Sigmoid colon (tissue), 7 donors: ENCODE results near the gene MRPS5. TPM values are rescaled to one million over a fixed set of nuclear protein-coding genes. Genes with fewer than 3 reads are reported as not detected.

Source experiments
- DNase-seq: peaks from one replicate; pipeline ENCODE4 v3.0.0-alpha.2; 2019
- H3K27ac ChIP-seq, 4 donors: fragments of 200-600 bp; sonication (generic); one replicate each; pipeline ENCODE4 v1.5.1; 2016 to 2019; ENCODE audit warnings: mild to moderate bottlenecking in 1 of 4
- H3K27me3 ChIP-seq, 3 donors: fragments of 200-600 bp; sonication (generic); one replicate each; pipeline ENCODE4 v1.5.1; 2019; ENCODE audit warnings: mild to moderate bottlenecking in 1 of 3
- H3K36me3 ChIP-seq, 4 donors: fragments of 200-600 bp; sonication (generic); one replicate each; pipeline ENCODE4 v1.5.1; 2016 to 2019
- H3K4me1 ChIP-seq, 4 donors: fragments of 200-600 bp; sonication (generic); one replicate each; pipeline ENCODE4 v1.5.1; 2017 to 2019
- H3K4me3 ChIP-seq, 4 donors: fragments of 200-600 bp; sonication (generic); one replicate each; pipeline ENCODE4 v1.5.1; 2017 to 2019; ENCODE audit warnings: mild to moderate bottlenecking in 2 of 4, moderate library complexity in 1 of 4
- H3K9me3 ChIP-seq, 4 donors: fragments of 200-600 bp in 3 of 4; sonication (generic) in 3 of 4; one replicate each; pipeline versions ENCODE4 v1.5.1 to v1.6.1; 2013 to 2019
- CTCF ChIP-seq, 4 experiments: fragments of 450-650 bp in 3 of 4; fragments of 200-600 bp in 1 of 4; IDR thresholded peaks; one replicate each; pipeline ENCODE4 v1.5.1; 2016 to 2019; ENCODE audit warnings: antibody characterized with exemption in 4 of 4, mild to moderate bottlenecking in 3 of 4, moderate library complexity in 2 of 4
- EP300 ChIP-seq, 4 donors: sonication (generic); formaldehyde crosslinking; IDR thresholded peaks; one replicate each; pipeline ENCODE4 v1.6.1; 2017; ENCODE audit warnings: antibody characterized with exemption in 4 of 4
- POLR2A ChIP-seq, 2 donors: fragments of 450-650 bp; IDR thresholded peaks; one replicate each; pipeline ENCODE4 v1.6.1; 2016; ENCODE audit warnings: antibody characterized with exemption in 2 of 2, mild to moderate bottlenecking in 2 of 2, moderate library complexity in 2 of 2
- POLR2AphosphoS5 ChIP-seq, 4 donors: sonication (generic); formaldehyde crosslinking; IDR thresholded peaks; one replicate each; pipeline ENCODE4 v1.6.1; 2017; ENCODE audit warnings: antibody characterized with exemption in 4 of 4
- WGBS, 2 donors: extraction: QIAGEN DNeasy Blood & Tissue Kit; methylation state at CpG; one replicate each; pipeline ENCODE4 v1.1.7; 2013; 5-methylcytosine and 5-hydroxymethylcytosine counted together
- intact Hi-C: fragments of 100-400 bp; cut with DNase I; formaldehyde crosslinking; loops from one replicate; pipeline ENCODE4 v1.15.1; 2023
- polyA plus RNA-seq, 3 donors: library from polyadenylated mRNA; stranded (reverse); fragments of 200-250 nt; gene quantifications; one replicate each; pipeline ENCODE4 v1.2.3, GENCODE V29; 2013
- total RNA-seq, 4 donors: library from RNA; depleted of rRNA; stranded (reverse); fragments of >200 nt; gene quantifications; one replicate each; pipeline ENCODE4 v1.1.0, GENCODE V29; 2016
- donor health status: healthy with polysubstance abuse.
- donor health status: Bipolar disorder and iron deficiency.
- donor health status: healthy.

The MRPS5 gene
- total and polyA plus RNA-seq, 7 donors, result 43.5 to 78.3 (median 55.9) TPM

- TF ChIP-seq CTCF (IDR thresholded peaks at IDR 0.05) (no peak), POLR2AphosphoS5 (IDR thresholded peaks at IDR 0.05) (no peak)
- H3K36me3 ChIP-seq, result no peaks in the 10 kb centered on the region
- no peaks in the 10 kb centered on the region for H3K27me3 ChIP-seq
- no peaks in the 10 kb centered on the region for H3K9me3 ChIP-seq
- H3K4me1 ChIP-seq, result peaks cover 0 to 16% (median 12%) of the 10 kb centered on the region in 4 donors
- H3K27ac ChIP-seq, result peak overlapping the region; percentile 48 to 79 (median 77)
- peak overlapping the region in 1 of 4 donors; percentile 14 for H3K4me3 ChIP-seq
- DNase-seq, result peak; percentile 49
- intact Hi-C loops, result no loop called here
- WGBS, 2 donors, result 13 to 60% methylated on average over 7 of the region's 7 CpGs
Measured at GRCh38 chr2:95042472-95043271, 78.9 kb downstream of the MRPS5 start.

GRCh38 chr2:95041824-95042442, 79.7 kb downstream of the MRPS5 start:
- H3K36me3 ChIP-seq, result no peaks in the 10 kb centered on the region
- no peak for TF ChIP-seq POLR2A (IDR thresholded peaks at IDR 0.05)
- TF ChIP-seq CTCF (IDR thresholded peaks at IDR 0.05), result no peak
- no peak for TF ChIP-seq EP300 (IDR thresholded peaks at IDR 0.05)
- no peak for TF ChIP-seq POLR2AphosphoS5 (IDR thresholded peaks at IDR 0.05)
- no peaks in the 10 kb centered on the region for H3K9me3 ChIP-seq
- H3K27ac ChIP-seq, result peak overlapping the region in 3 of 4 donors; percentile 25 to 58 (median 48)
- peaks cover 0 to 16% (median 12%) of the 10 kb centered on the region in 4 donors for H3K4me1 ChIP-seq
- no peak for DNase-seq
- 81 to 82% methylated on average over 11 of the region's 11 CpGs for WGBS, 2 donors
- H3K4me3 ChIP-seq, result no peak overlapping the region
- intact Hi-C loops, result no loop called here
- no peaks in the 10 kb centered on the region for H3K27me3 ChIP-seq

- H3K9me3 ChIP-seq, result no peaks in the 10 kb centered on the region
- 85 to 87% methylated on average over 10 of the region's 10 CpGs for WGBS, 2 donors
- peak overlapping the region in 3 of 4 donors; percentile 3 to 58 (median 35) for H3K27ac ChIP-seq
- H3K4me3 ChIP-seq, result no peak overlapping the region
- H3K27me3 ChIP-seq, result no peaks in the 10 kb centered on the region
- H3K4me1 ChIP-seq, result peaks cover 0 to 16% (median 12%) of the 10 kb centered on the region in 4 donors
- intact Hi-C loops, result no loop called here
- DNase-seq, result peak; percentile 61
- TF ChIP-seq POLR2A (IDR thresholded peaks at IDR 0.05) (no peak), POLR2AphosphoS5 (IDR thresholded peaks at IDR 0.05) (peak in 1 of 4 donors; percentile 21)
- H3K36me3 ChIP-seq, result no peaks in the 10 kb centered on the region
Measured at GRCh38 chr2:95041060-95041823, 80.4 kb downstream of the MRPS5 start.

- no peak for TF ChIP-seq CTCF (IDR thresholded peaks at IDR 0.05)
- TF ChIP-seq EP300 (IDR thresholded peaks at IDR 0.05), result no peak
- no peak for TF ChIP-seq POLR2AphosphoS5 (IDR thresholded peaks at IDR 0.05)
- no peak for TF ChIP-seq POLR2A (IDR thresholded peaks at IDR 0.05)
- DNase-seq, result peak; percentile 27
- no peaks in the 10 kb centered on the region for H3K9me3 ChIP-seq
- intact Hi-C loops, result no loop called here
- H3K4me1 ChIP-seq, result peaks cover 0 to 16% (median 12%) of the 10 kb centered on the region in 4 donors
- H3K27ac ChIP-seq, result peak overlapping the region in 3 of 4 donors; percentile 14 to 58 (median 35)
- no peaks in the 10 kb centered on the region for H3K36me3 ChIP-seq
- H3K27me3 ChIP-seq, result no peaks in the 10 kb centered on the region
- H3K4me3 ChIP-seq, result no peak overlapping the region
- WGBS, 2 donors, result 77 to 79% methylated on average over 6 of the region's 6 CpGs
Measured at GRCh38 chr2:95040426-95040825, 81.2 kb downstream of the MRPS5 start.

- H3K27ac ChIP-seq, result peak overlapping the region in 1 of 4 donors; percentile 58
- 83 to 88% methylated on average over 6 of the region's 6 CpGs for WGBS, 2 donors
- H3K4me1 ChIP-seq, result peaks cover 0 to 16% (median 12%) of the 10 kb centered on the region in 4 donors
- no peak for DNase-seq
- no peak overlapping the region for H3K4me3 ChIP-seq
- TF ChIP-seq POLR2AphosphoS5 (IDR thresholded peaks at IDR 0.05), result no peak
- TF ChIP-seq POLR2A (IDR thresholded peaks at IDR 0.05), result no peak
- TF ChIP-seq EP300 (IDR thresholded peaks at IDR 0.05), result no peak
- TF ChIP-seq CTCF (IDR thresholded peaks at IDR 0.05), result no peak
- H3K9me3 ChIP-seq, result no peaks in the 10 kb centered on the region
- H3K27me3 ChIP-seq, result no peaks in the 10 kb centered on the region
- H3K36me3 ChIP-seq, result no peaks in the 10 kb centered on the region
- intact Hi-C loops, result no loop called here
Measured at GRCh38 chr2:95039978-95040377, 81.6 kb downstream of the MRPS5 start.
